GM21390 (cell line): ENCODE measurements around the gene LRIG3.
"Not testable (repeated sequence)": the region's sequence is repeated elsewhere in the genome, so short reads cannot be mapped to it uniquely, and the experiment has no call there.

ENCODE experiments used
- ATAC-seq: cut with Tn5 transposase; IDR thresholded peaks from one replicate; pipeline ENCODE4 v1.9.1; 2021; ENCODE audit not compliant: unreplicated experiment

LRIG3 gene

GRCh38 chr12:58920102-58920960, at the start of gene LRIG3:
TSS of gene LRIG3 (minus strand) at chr12:58920504. CDS start at chr12:58920235, 269 bp downstream.
- peak; percentile 89 for ATAC-seq

- ATAC-seq: no peak
Observed at GRCh38 chr12:58969237-58969636, 48.9 kb upstream of the LRIG3 start.

GRCh38 chr12:58967561-58967960, 47.3 kb upstream of the LRIG3 start:
- no peak for ATAC-seq

- ATAC-seq: no peak
Observed at GRCh38 chr12:58966939-58967338, 46.6 kb upstream of the LRIG3 start.

GRCh38 chr12:58965568-58965967, 45.3 kb upstream of the LRIG3 start:
- no peak for ATAC-seq

- no peak for ATAC-seq
Observed at GRCh38 chr12:58963844-58964243, 43.5 kb upstream of the LRIG3 start.

GRCh38 chr12:58961906-58962305, 41.6 kb upstream of the LRIG3 start:
- ATAC-seq: no peak

- ATAC-seq: no peak
Observed at GRCh38 chr12:58961166-58961565, 40.9 kb upstream of the LRIG3 start.

- ATAC-seq: no peak
Observed at GRCh38 chr12:58959639-58960300, 39.5 kb upstream of the LRIG3 start.

- ATAC-seq: no peak
Observed at GRCh38 chr12:58957298-58957697, 37.0 kb upstream of the LRIG3 start.

GRCh38 chr12:58955849-58956248, 35.5 kb upstream of the LRIG3 start:
- ATAC-seq: no peak

GRCh38 chr12:58954002-58954401, 33.7 kb upstream of the LRIG3 start:
- ATAC-seq: no peak

GRCh38 chr12:58950739-58951100, 30.4 kb upstream of the LRIG3 start:
- ATAC-seq: no peak

- not testable (repeated sequence) for ATAC-seq
Observed at GRCh38 chr12:58949954-58950738, 29.8 kb upstream of the LRIG3 start.

- ATAC-seq: no peak
Observed at GRCh38 chr12:58943079-58943478, 22.8 kb upstream of the LRIG3 start.

GRCh38 chr12:58942345-58942744, 22.0 kb upstream of the LRIG3 start:
- no peak for ATAC-seq

GRCh38 chr12:58939399-58940100, 19.2 kb upstream of the LRIG3 start:
- no peak for ATAC-seq

GRCh38 chr12:58938440-58938839, 18.1 kb upstream of the LRIG3 start:
- no peak for ATAC-seq

- no peak for ATAC-seq
Observed at GRCh38 chr12:58934528-58934927, 14.2 kb upstream of the LRIG3 start.

GRCh38 chr12:58932806-58933681, 12.7 kb upstream of the LRIG3 start:
- no peak for ATAC-seq
